Left lung (tissue), 10 donors: ENCODE measurements around the gene XRCC2. TPM values are rescaled to one million over a fixed set of nuclear protein-coding genes. Genes with fewer than 3 reads are reported as not detected.
A peak's percentile ranks its signal among the peaks of the same experiment; 100 is the strongest.

Experiments used
- ATAC-seq: fragments of 200-7000 bp; cut with Tn5 transposase; one replicate; pipeline ENCODE4 v1.9.1; 2020; ENCODE audit warnings: moderate library complexity
- DNase-seq, 4 donors: peaks; one replicate each; pipeline ENCODE4 v3.0.0-alpha.2; 2013 to 2020
- H3K27ac ChIP-seq, 2 donors: fragments of 200-600 bp; sonication (generic) in 1 of 2; one replicate each; pipeline versions ENCODE4 v1.5.0 to v1.8.0; 2020 to 2021
- H3K27me3 ChIP-seq, 2 donors: fragments of 200-600 bp; sonication (generic) in 1 of 2; one replicate each; pipeline versions ENCODE4 v1.5.0 to v1.8.0; 2020 to 2021
- H3K36me3 ChIP-seq, 2 donors: fragments of 200-600 bp; sonication (generic) in 1 of 2; one replicate each; pipeline versions ENCODE4 v1.5.0 to v1.8.0; 2020 to 2021
- H3K4me1 ChIP-seq, 2 donors: fragments of 200-600 bp; one replicate each; pipeline ENCODE4 v1.8.0; 2021
- H3K4me3 ChIP-seq, 2 donors: fragments of 200-600 bp; sonication (generic) in 1 of 2; one replicate each; pipeline versions ENCODE4 v1.5.0 to v1.8.0; 2020 to 2021; ENCODE audit warnings: mild to moderate bottlenecking in 1 of 2
- H3K9me3 ChIP-seq, 2 donors: fragments of 200-600 bp; sonication (generic) in 1 of 2; one replicate each; pipeline versions ENCODE4 v1.5.0 to v1.8.0; 2020 to 2021
- intact Hi-C, 2 donors: fragments of 100-400 bp; cut with DNase I; formaldehyde crosslinking; loops; one replicate each; pipeline versions ENCODE4 v1.11.2 to v1.14.2; 2022
- polyA plus RNA-seq, 6 donors: library from polyadenylated mRNA; unstranded; fragments of 120-200 nt; gene quantifications; one replicate each; pipeline ENCODE4 v1.2.1, GENCODE V29; 2013; ENCODE audit not compliant: insufficient read length in 6 of 6
- total RNA-seq, 2 donors: library from RNA; stranded (reverse); fragmentation: NEBNext Ultra II Directional; extraction: Animal tissue kit (Norgen Biotek cat#: 25700); gene quantifications; one replicate each; pipeline ENCODE4 v1.2.1, GENCODE V29; 2021
- TF ChIP-seq, protein P1 (sequence below), 2 donors: fragments of 200-600 bp; sonication (generic) in 1 of 2; IDR thresholded peaks; one replicate each; pipeline versions ENCODE4 v1.5.0 to v1.8.0; 2021; ENCODE audit warnings: antibody characterized with exemption in 2 of 2
- donor health status: DM: no; HTN: yes; CAD: no.
- donor health status: DM: no; HTN: no; CAD: no.

Gene XRCC2
- total and polyA plus RNA-seq, 8 donors: 1.8 to 14.3 (median 10.9) TPM

- Histone ChIP-seq H3K4me3 (no peak overlapping the region), H3K4me1 (no peaks in the 10 kb centered on the region), H3K9me3 (no peaks in the 10 kb centered on the region), H3K27me3 (no peaks in the 10 kb centered on the region), H3K27ac (no peak overlapping the region), H3K36me3 (no peaks in the 10 kb centered on the region)
- intact Hi-C loops: no loop called here
- no peak for ATAC-seq
- no peak for DNase-seq
- TF ChIP-seq, protein P1, sequence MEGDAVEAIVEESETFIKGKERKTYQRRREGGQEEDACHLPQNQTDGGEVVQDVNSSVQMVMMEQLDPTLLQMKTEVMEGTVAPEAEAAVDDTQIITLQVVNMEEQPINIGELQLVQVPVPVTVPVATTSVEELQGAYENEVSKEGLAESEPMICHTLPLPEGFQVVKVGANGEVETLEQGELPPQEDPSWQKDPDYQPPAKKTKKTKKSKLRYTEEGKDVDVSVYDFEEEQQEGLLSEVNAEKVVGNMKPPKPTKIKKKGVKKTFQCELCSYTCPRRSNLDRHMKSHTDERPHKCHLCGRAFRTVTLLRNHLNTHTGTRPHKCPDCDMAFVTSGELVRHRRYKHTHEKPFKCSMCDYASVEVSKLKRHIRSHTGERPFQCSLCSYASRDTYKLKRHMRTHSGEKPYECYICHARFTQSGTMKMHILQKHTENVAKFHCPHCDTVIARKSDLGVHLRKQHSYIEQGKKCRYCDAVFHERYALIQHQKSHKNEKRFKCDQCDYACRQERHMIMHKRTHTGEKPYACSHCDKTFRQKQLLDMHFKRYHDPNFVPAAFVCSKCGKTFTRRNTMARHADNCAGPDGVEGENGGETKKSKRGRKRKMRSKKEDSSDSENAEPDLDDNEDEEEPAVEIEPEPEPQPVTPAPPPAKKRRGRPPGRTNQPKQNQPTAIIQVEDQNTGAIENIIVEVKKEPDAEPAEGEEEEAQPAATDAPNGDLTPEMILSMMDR (IDR thresholded peaks at IDR 0.05): no peak
Observed at GRCh38 chr7:152668975-152669374, 7.0 kb downstream of the XRCC2 start.

DNA sequence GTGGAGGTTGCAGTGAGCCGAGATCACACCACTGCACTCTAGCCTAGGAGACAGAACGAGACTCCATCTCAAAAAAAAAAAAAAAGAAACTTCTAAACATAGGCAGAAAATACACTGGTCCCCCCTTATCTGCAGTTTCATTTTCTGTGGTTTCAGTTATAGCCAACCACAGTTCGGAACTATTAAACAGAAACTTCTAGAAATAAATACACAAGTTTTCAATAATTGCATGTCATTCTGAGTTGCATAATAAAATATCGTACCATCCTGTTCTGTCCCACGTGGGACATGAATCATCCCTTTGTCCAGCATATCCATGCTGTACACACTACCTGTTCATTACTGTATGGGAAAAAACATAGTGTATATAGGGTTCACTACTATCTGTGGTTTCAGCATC lies 8.0 kb downstream of the XRCC2 start:
- no peaks in the 10 kb centered on the region for H3K27me3 ChIP-seq
- no peak overlapping the region for H3K4me3 ChIP-seq
- no peak overlapping the region for H3K27ac ChIP-seq
- TF ChIP-seq, protein P1 (IDR thresholded peaks at IDR 0.05): no peak
- intact Hi-C loops: no loop called here
- no peak for ATAC-seq
- DNase-seq: no peak
- no peaks in the 10 kb centered on the region for H3K36me3 ChIP-seq
- no peaks in the 10 kb centered on the region for H3K4me1 ChIP-seq
- H3K9me3 ChIP-seq: no peaks in the 10 kb centered on the region

DNA sequence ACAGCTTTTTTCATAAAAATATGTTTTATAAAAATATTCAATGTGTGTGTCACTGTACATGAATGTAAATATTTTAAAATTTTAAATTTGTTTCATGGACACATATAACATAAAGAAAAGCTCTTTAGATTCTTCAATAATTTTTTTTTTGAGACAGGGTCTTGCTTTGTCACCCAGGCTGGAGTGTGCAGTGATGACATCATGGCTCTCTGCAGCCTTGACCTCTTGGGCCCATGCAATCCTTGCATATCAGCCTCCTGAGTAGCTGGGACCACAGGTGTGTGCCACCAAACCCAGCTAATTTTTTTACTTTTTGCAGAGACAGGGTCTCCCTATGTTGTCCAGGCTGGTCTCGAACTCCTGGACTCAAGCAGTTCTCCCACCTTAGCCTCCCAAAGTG lies 9.9 kb downstream of the XRCC2 start:
- ATAC-seq (no peak), DNase-seq (no peak)
- no peaks in the 10 kb centered on the region for H3K27me3 ChIP-seq
- H3K4me3 ChIP-seq: no peak overlapping the region
- H3K27ac ChIP-seq: no peak overlapping the region
- no peaks in the 10 kb centered on the region for H3K9me3 ChIP-seq
- H3K36me3 ChIP-seq: no peaks in the 10 kb centered on the region
- intact Hi-C loops: no loop called here
- TF ChIP-seq, protein P1 (IDR thresholded peaks at IDR 0.05): no peak
- H3K4me1 ChIP-seq: no peaks in the 10 kb centered on the region

DNA sequence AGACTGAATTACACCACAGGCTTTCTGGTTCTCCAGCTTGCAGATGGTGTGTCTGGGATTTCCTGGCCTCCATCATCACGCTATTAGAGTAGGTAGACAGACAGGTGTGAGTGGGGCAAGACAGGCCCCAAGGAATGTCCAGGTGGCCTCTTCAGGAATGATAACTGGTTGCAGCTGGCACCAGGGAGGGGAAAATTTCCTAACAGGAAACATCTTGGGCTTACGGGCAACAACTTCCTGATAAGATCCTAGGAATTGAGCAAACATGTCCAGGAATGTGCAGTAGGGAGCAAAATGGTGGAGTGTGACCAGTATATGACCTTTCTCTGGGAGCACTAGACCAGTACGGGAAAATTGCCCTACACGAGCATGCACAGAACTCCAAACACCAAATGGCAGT lies 11.3 kb downstream of the XRCC2 start:
- peak; percentile 76 for ATAC-seq
- Histone ChIP-seq H3K4me3 (no peak overlapping the region), H3K27me3 (no peaks in the 10 kb centered on the region), H3K4me1 (no peaks in the 10 kb centered on the region), H3K9me3 (no peaks in the 10 kb centered on the region), H3K36me3 (no peaks in the 10 kb centered on the region), H3K27ac (peak overlapping the region in 1 of 2 donors; percentile 30)
- intact Hi-C loops: no loop called here
- TF ChIP-seq, protein P1 (IDR thresholded peaks at IDR 0.05): no peak
- DNase-seq: no peak

GRCh38 chr7:152663931-152664330 lies 12.0 kb downstream of the XRCC2 start:
- Histone ChIP-seq H3K4me1 (no peaks in the 10 kb centered on the region), H3K27ac (peak overlapping the region in 1 of 2 donors; percentile 30), H3K9me3 (no peaks in the 10 kb centered on the region), H3K27me3 (no peaks in the 10 kb centered on the region), H3K4me3 (no peak overlapping the region), H3K36me3 (no peaks in the 10 kb centered on the region)
- ATAC-seq (peak; percentile 13), DNase-seq (no peak)
- TF ChIP-seq, protein P1 (IDR thresholded peaks at IDR 0.05): no peak
- intact Hi-C loops: no loop called here
